HEK293T (cell line): ENCODE data around the gene FSTL4.

Experiments
- CTCF ChIA-PET: fragments of 350-600 bp; formaldehyde crosslinking; extraction: SDS; loops from one replicate; lab custom pipeline; 2021; ENCODE audit warnings: antibody characterized with exemption, inconsistent platforms; lab: Yijun Ruan, JAX
- POLR2A ChIA-PET: fragments of 350-600 bp; formaldehyde crosslinking; extraction: SDS; loops from one replicate; lab custom pipeline; 2020; ENCODE audit warnings: antibody characterized with exemption, inconsistent platforms; lab: Yijun Ruan, JAX
- DNase-seq: peaks from one replicate; pipeline ENCODE4 v3.0.0; 2012; ENCODE audit warnings: mixed read lengths; ENCODE audit errors: extremely low spot score
- ARNT ChIP-seq: fragments of 450-650 bp; IDR thresholded peaks from 2 replicates; pipeline ENCODE4 v1.6.1; 2017; ENCODE audit warnings: mild to moderate bottlenecking
- BHLHE40 ChIP-seq: fragments of 450-650 bp; IDR thresholded peaks from 2 replicates; pipeline ENCODE4 v1.6.1; 2016; ENCODE audit warnings: mild to moderate bottlenecking, moderate library complexity, borderline replicate concordance
- CTBP1 ChIP-seq: fragments of 450-650 bp; IDR thresholded peaks from 2 replicates; pipeline ENCODE4 v1.6.1; 2016; ENCODE audit warnings: borderline replicate concordance
- ELF4 ChIP-seq: fragments of 450-650 bp; IDR thresholded peaks from 2 replicates; pipeline ENCODE4 v1.6.1; 2017; ENCODE audit warnings: antibody characterized with exemption
- FOXA1 ChIP-seq: fragments of 450-650 bp; IDR thresholded peaks from 2 replicates; pipeline ENCODE4 v1.6.1; 2016; ENCODE audit warnings: mild to moderate bottlenecking
- FOXK2 ChIP-seq: fragments of 450-650 bp; IDR thresholded peaks from 2 replicates; pipeline ENCODE4 v1.6.1; 2016; ENCODE audit warnings: mild to moderate bottlenecking
- FOXM1 ChIP-seq: fragments of 450-650 bp; IDR thresholded peaks from 2 replicates; pipeline ENCODE4 v1.6.1; 2017; ENCODE audit warnings: mild to moderate bottlenecking, borderline replicate concordance
- HDGF ChIP-seq: fragments of 450-650 bp; IDR thresholded peaks from 2 replicates; pipeline ENCODE4 v1.6.1; 2017; ENCODE audit warnings: antibody characterized with exemption, borderline replicate concordance
- L3MBTL2 ChIP-seq: fragments of 450-650 bp; conservative IDR thresholded peaks from 2 replicates; pipeline ENCODE4 v1.6.1; 2016; ENCODE audit warnings: mild to moderate bottlenecking
- LEF1 ChIP-seq: fragments of 450-650 bp; IDR thresholded peaks from 2 replicates; pipeline ENCODE4 v1.6.1; 2017; ENCODE audit warnings: mild to moderate bottlenecking, borderline replicate concordance
- NFRKB ChIP-seq: fragments of 450-650 bp; IDR thresholded peaks from 2 replicates; pipeline ENCODE4 v1.6.1; 2016; ENCODE audit warnings: mild to moderate bottlenecking, moderate library complexity
- SP1 ChIP-seq: fragments of 450-650 bp; IDR thresholded peaks from 2 replicates; pipeline ENCODE4 v1.6.1; 2017
- SUZ12 ChIP-seq: fragments of 450-650 bp; IDR thresholded peaks from 2 replicates; pipeline ENCODE4 v1.6.1; 2016; ENCODE audit warnings: mild to moderate bottlenecking
- TARDBP ChIP-seq: fragments of 450-650 bp; IDR thresholded peaks from 2 replicates; pipeline ENCODE4 v1.6.1; 2016
- ZNF384 ChIP-seq: fragments of 450-650 bp; IDR thresholded peaks from 2 replicates; pipeline ENCODE4 v1.6.1; 2016
- TF ChIP-seq, protein P1 (sequence below): fragments of 450-650 bp; IDR thresholded peaks from 2 replicates; pipeline ENCODE4 v1.6.1; 2016

Gene FSTL4

DNA sequence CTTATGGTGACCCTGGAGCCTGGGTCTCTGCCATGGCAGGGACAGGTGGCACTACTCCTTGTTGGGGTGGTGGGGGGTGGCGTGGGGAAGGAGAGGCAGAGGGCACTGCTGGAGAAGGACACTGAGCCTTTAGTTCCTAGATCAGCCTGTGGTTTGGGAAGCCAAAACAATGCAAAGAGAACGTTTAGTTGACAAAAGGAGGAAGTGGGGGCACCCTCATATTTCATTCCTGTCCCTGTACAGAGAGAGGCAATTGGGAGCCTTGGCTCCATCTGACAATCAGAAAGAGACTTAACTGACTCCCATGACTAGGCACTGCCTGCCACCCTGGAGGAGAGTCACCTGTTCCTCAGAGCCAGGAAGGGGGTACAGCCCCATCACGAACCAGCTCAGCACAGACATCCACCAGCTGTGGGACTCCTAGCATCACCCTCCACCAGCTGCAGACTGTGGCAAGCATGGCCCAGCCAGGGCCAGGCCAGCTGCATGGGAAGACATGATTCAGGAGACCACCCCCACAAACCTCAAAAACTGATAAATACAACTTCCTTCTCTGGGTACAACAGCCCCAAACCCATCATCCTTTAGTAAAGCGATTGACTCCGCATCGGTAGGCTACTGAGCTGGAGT, 303.1 kb downstream of the FSTL4 start:
- TF ChIP-seq FOXK2 (no peak), HDGF (no peak)
- POLR2A ChIA-PET: no interaction called here
- no peak for DNase-seq
- CTCF ChIA-PET: no interaction called here

DNA sequence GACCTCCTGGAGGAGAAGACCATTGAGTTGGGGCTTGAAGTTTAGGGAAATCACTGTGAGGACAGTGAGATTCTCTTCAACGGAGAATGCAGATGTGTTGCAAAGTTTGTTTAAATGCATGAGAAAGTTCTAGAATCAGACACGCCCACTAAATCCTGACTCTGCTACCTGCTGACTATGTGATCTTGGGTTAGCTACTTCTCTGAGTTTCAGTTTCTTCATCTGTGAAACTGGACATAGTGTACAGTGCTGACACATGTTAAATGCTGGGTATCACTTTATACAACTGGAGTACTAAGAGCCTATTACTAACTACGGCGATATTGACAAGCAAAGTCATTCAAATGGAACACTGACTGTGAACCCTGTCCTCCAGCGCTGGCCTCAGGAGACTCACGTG, 305.1 kb downstream of the FSTL4 start:
- TF ChIP-seq ARNT: no peak
- no peak for TF ChIP-seq ZNF384
- no peak for TF ChIP-seq BHLHE40
- TF ChIP-seq TARDBP: no peak
- TF ChIP-seq NFRKB: no peak
- no peak for TF ChIP-seq LEF1
- no peak for TF ChIP-seq FOXA1
- TF ChIP-seq SP1: no peak
- TF ChIP-seq SUZ12: no peak
- no peak for TF ChIP-seq FOXK2
- TF ChIP-seq ELF4: no peak
- TF ChIP-seq FOXM1: no peak
- TF ChIP-seq, protein P1, sequence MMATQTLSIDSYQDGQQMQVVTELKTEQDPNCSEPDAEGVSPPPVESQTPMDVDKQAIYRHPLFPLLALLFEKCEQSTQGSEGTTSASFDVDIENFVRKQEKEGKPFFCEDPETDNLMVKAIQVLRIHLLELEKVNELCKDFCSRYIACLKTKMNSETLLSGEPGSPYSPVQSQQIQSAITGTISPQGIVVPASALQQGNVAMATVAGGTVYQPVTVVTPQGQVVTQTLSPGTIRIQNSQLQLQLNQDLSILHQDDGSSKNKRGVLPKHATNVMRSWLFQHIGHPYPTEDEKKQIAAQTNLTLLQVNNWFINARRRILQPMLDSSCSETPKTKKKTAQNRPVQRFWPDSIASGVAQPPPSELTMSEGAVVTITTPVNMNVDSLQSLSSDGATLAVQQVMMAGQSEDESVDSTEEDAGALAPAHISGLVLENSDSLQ: no peak
- TF ChIP-seq HDGF: no peak
- TF ChIP-seq L3MBTL2: no peak
- TF ChIP-seq CTBP1: no peak
- ChIA-PET CTCF (no interaction called here), POLR2A (no interaction called here)
- no peak for DNase-seq

DNA sequence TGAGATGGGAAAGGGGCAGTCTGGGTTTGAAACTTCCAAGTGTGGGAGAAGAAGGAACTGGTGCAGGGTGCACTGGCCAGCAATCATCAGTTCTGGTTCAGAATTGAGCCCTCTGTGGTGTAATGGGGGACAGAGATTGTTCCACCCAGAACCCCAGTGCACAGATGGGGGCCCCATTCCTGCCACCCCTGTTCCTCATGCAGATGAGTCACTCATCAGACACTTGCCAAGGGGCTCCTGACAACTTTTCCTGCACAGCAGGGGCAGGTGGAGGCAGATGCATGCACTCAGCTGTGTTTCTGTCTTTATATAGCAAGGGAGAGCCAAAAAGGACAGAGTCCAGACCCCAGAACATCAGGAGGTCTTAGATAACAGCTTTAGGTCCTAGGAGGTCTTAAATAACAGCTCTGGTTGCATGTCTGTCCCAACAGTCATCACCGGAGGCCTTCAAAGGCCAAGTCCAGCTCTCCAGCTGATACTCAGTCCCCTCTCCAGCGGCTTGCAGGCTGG, 307.6 kb downstream of the FSTL4 start:
- CTCF ChIA-PET: interaction anchor here (0.5 kb wide), 1 partner anchor 170 kb away, joined by 4 read pairs; no protein-coding TSS in a partner anchor

DNA sequence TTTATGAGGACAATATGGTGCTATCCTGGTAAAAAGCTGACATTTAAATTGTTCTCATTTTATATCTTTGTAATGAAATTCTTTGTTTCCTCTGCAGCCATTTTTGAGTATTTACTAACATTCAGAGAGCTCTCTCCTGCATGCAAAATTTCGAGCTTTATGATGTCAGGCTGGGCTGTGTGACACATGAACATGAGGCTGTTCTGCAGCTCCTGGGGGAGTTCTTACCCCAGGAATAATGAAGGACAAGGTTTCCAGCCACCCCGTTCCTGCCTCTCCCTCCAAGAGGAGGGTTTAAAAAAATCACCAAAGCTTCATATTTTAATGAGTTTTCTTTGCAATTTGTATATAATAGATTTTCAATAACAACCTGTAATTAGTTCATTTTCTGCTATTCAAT, 308.2 kb downstream of the FSTL4 start:
- TF ChIP-seq L3MBTL2 (no peak), TARDBP (no peak), CTBP1 (no peak), ELF4 (no peak), NFRKB (no peak), LEF1 (no peak), SUZ12 (no peak), FOXM1 (no peak), FOXK2 (no peak), ARNT (no peak), SP1 (no peak), BHLHE40 (no peak)
- TF ChIP-seq, protein P1: no peak
- ChIA-PET POLR2A (no interaction called here), CTCF (interaction anchor here (0.5 to 1.2 kb wide), 3 partner anchors 12 to 171 kb away, joined by 3 to 5 read pairs (median 4); no protein-coding TSS in a partner anchor)
- DNase-seq: no peak

More for the DNA sequence above, 307.6 kb downstream of the FSTL4 start:
- TF ChIP-seq HDGF (no peak), ZNF384 (no peak), BHLHE40 (no peak), SUZ12 (no peak), L3MBTL2 (no peak), ELF4 (no peak)
- POLR2A ChIA-PET: no interaction called here
- DNase-seq: no peak

DNA sequence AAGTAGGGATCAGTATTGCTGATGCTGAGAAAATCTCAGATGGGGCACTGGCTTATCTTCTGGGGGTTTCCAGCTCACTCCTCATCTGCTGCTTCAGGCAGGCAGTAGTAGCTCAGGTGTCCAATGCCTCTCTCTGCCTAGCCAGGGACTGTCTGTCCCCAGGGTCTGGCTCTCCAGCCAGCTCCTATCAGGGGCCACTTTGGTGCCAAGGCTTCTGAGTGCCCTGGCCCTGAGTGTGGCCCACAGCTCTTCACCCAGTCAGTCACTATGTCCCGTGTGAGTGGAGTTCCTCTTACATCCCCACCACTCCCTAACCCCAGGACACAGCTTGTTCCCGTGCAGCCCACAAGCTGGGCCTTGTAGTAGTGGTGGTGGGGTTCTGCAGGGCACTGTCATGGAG, 309.0 kb downstream of the FSTL4 start:
- no peak for TF ChIP-seq CTBP1
- POLR2A ChIA-PET: no interaction called here
- DNase-seq: no peak
- CTCF ChIA-PET: interaction anchor here (1.2 kb wide), 1 partner anchor 16 kb away, joined by 3 read pairs; no protein-coding TSS in a partner anchor

DNA sequence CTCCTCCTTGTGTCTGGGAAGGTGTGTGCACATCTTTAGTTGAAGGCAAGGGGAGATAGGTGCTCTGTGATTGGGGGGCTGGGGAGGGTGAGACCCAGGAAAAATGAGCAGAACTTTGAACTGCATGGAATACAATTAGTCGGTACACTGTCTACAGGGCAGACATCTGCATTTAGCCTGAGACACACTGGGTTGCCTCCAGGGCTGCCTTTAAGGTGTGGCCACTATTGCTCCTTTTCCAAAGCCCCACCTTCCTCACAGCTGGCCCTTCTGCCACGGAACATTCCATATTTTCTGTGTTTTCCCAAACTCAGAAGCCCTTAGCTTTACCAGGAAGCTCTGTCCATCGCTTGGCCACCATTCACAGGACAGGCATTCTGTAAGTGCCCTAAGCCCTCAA, 312.6 kb downstream of the FSTL4 start:
- DNase-seq: no peak
- ChIA-PET POLR2A (no interaction called here), CTCF (interaction anchor here (1.1 kb wide), 1 partner anchor 17 kb away, joined by 3 read pairs; no protein-coding TSS in a partner anchor)
- TF ChIP-seq SUZ12 (no peak), ELF4 (no peak), FOXK2 (no peak), ARNT (no peak), BHLHE40 (no peak)

DNA sequence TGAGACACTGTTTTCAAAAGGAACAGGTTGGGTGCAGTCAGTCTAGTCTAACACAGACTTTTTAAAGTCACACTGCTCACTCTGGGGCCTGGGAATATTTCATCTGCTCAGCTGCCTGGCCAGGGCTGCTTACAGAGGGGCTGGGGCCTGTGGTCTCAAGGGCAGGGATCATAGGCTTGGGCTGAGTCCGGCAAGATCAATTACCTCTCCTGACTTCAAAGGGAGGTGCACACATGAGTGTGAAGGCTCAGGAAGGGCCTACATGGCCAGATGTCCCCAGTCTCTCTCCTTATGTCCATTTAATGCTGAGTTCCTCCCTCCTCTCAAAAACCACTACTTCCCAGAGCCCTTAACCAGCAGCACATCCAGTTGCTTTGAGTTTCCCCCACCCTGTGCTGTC, 313.3 kb downstream of the FSTL4 start:
- POLR2A ChIA-PET: no interaction called here
- DNase-seq: no peak
- CTCF ChIA-PET: no interaction called here
- TF ChIP-seq CTBP1: no peak
- no peak for TF ChIP-seq SUZ12
- TF ChIP-seq, protein P1: no peak
- TF ChIP-seq ARNT: no peak
- no peak for TF ChIP-seq BHLHE40
- TF ChIP-seq FOXM1: no peak
